SU-DHL-6 (cell line): ENCODE data around the gene CD9.

ENCODE experiments used
- CTCF ChIP-seq: fragments of 200-600 bp; sonication (generic); IDR thresholded peaks from one replicate; pipeline ENCODE4 v1.5.1; 2017; ENCODE audit warnings: antibody characterized with exemption, mild to moderate bottlenecking, low read length, moderate library complexity; ENCODE audit not compliant: insufficient read depth, poor library complexity, severe bottlenecking
- EZH2phosphoT487 ChIP-seq: fragments of 200-600 bp; sonication (generic), shearing (Covaris generic); conservative IDR thresholded peaks from 2 replicates; pipeline ENCODE4 v1.6.1; 2018; ENCODE audit warnings: mild to moderate bottlenecking, antibody characterized with exemption, low read length, moderate library complexity, mixed read lengths

- no peak for TF ChIP-seq CTCF
- no peak for TF ChIP-seq EZH2phosphoT487
These were observed 64.8 kb downstream of the CD9 start for GRCh38 chr12:6265038-6265405.
